SK-N-MC (cell line): ENCODE measurements around the gene OR2B6.

Experiments
- DNase-seq: peaks from one replicate; pipeline ENCODE4 v3.0.0-alpha.2; 2011; ENCODE audit warnings: low read depth, low spot score
- H3K27ac ChIP-seq: fragments of 200-600 bp; sonication (generic); 2 replicates; pipeline ENCODE4 v1.5.1; 2016; ENCODE audit warnings: mixed run types
- H3K36me3 ChIP-seq: fragments of 200-600 bp; sonication (generic); 2 replicates; pipeline ENCODE4 v1.6.1; 2017; ENCODE audit warnings: antibody characterized with exemption, low read length, mixed read lengths; ENCODE audit not compliant: insufficient read depth
- H3K4me3 ChIP-seq: fragments of 200-600 bp; sonication (generic); 2 replicates; pipeline ENCODE4 v1.5.1; 2016
- H3K9ac ChIP-seq: fragments of 200-600 bp; sonication (generic); 2 replicates; pipeline ENCODE4 v1.8.0; 2017; ENCODE audit warnings: mixed run types, mixed read lengths; ENCODE audit not compliant: insufficient read length
- H3K9me3 ChIP-seq: fragments of 200-600 bp; sonication (generic); 2 replicates; pipeline ENCODE4 v1.6.1; 2017; ENCODE audit warnings: low read depth, mild to moderate bottlenecking, antibody characterized with exemption, low read length, moderate library complexity, mixed read lengths
- EZH2 ChIP-seq: fragments of 200-600 bp; sonication (generic); IDR thresholded peaks from one replicate; pipeline ENCODE4 v1.6.1; 2017; ENCODE audit warnings: antibody characterized with exemption
- FOXP2 ChIP-seq: optimal IDR thresholded peaks from 2 replicates; pipeline ENCODE3; 2011; ENCODE audit warnings: mild to moderate bottlenecking, moderate library complexity; ENCODE audit not compliant: insufficient read depth; ENCODE audit errors: extremely low read length, control extremely low read depth
- POLR2AphosphoS5 ChIP-seq: IDR thresholded peaks from 2 replicates; pipeline ENCODE4 v1.6.1; 2012; ENCODE audit warnings: mild to moderate bottlenecking, low read depth, low read length, borderline replicate concordance

The OR2B6 gene

DNA sequence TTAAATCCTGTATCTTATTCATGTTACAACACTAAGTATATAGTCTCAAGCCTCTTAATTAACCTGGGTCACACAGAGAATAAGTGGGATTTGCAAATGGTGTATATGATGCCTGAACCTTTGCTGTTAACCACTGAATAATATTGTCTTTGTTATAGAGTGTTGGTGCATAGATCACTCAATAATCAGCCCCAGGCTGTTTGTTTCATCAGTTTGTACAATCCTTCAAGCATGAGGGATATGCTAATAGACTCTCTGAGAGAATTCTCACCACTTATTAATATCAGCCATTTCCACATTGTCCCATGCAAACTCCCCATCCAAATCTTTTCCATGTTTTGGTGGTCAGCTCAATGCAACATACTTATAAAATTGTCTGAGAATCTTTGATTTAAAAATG is 21.7 kb downstream of the OR2B6 start:
- no peaks in the 10 kb centered on the region for H3K36me3 ChIP-seq
- H3K9me3 ChIP-seq, result no peaks in the 10 kb centered on the region
- no peak overlapping the region for H3K9ac ChIP-seq
- no peak overlapping the region for H3K4me3 ChIP-seq
- no peak for DNase-seq
- TF ChIP-seq EZH2 (no peak), POLR2AphosphoS5 (no peak), FOXP2 (no peak)
- no peak overlapping the region for H3K27ac ChIP-seq

DNA sequence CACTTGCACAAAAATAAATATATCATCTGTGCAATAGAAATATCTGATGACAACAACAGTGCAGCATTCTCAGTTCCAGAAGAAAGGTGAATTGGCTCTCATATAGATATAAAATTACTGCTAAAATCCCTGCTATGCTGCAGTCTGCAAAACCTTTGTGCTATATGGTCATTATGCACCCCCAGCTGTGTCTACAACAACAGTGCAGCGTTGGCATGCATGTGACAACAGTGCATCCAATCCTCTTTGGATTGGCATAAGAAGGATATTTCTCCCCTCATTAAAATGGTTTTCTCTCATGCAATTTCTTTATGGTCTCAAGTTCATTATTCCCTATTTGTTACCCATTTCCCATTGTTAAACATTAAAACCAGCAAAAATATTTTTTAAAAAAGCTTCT is 23.1 kb downstream of the OR2B6 start:
- DNase-seq, result no peak
- H3K4me3 ChIP-seq, result no peak overlapping the region
- no peaks in the 10 kb centered on the region for H3K36me3 ChIP-seq
- H3K9me3 ChIP-seq, result no peaks in the 10 kb centered on the region
- no peak overlapping the region for H3K27ac ChIP-seq
- no peak overlapping the region for H3K9ac ChIP-seq
- TF ChIP-seq POLR2AphosphoS5 (no peak), EZH2 (no peak), FOXP2 (no peak)

DNA sequence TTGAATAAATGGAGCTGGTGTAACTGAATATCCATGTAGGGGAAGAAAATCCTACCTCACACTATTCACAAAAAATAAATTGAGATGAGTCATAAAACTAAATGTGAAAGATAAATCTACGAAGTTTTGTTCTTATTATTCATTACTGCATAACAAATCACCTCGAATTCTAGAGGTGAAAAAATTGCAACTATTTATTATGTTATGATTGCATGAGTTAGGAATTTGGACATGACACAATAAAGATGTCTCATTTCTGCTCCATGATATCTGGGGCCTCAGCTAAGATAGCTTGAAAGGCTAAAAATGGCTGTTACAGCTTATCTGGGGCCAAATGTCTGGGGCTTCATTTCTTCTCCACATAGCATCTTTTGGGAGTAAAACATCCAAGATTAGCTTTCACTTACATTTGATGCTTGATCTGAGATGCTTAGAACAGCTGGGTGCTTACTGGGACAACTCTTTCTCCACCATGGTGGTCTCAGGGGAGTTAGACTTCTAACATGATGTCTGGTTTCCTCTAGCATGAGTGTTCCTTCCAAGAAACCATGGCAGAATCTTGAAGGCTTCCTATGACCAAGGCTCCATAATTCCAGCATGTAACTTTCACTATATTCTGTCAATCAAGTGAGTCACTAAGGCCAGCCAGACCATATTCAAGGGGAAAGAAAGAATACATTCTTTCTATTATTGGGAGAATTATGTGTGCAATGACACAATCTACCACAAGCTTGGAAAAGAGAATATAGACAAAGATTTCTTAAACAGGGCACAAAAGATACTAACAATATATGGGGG is 30.1 kb downstream of the OR2B6 start:
- H3K36me3 ChIP-seq, result no peaks in the 10 kb centered on the region
- H3K9ac ChIP-seq, result no peak overlapping the region
- H3K27ac ChIP-seq, result no peak overlapping the region
- DNase-seq, result no peak
- TF ChIP-seq EZH2, result no peak
- H3K9me3 ChIP-seq, result no peaks in the 10 kb centered on the region
- H3K4me3 ChIP-seq, result no peak overlapping the region

DNA sequence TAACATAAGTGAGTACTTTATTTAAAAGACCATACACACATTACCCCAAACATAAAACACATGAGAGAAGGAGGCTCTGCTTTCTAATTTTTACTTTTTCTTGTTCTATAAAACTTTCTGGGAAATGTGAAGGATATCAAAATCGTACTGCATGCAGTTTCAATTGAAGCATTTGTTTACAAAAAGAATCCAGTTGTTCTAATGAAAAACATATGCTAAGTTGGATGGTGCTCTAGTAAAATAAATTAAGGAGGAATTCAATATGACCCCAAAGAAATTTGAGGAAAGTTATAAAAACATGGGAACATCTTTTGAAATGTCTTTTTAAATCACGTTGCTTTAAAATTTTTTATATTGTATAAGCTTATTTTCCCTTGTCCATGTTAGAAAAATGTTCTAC is 37.6 kb downstream of the OR2B6 start:
- H3K36me3 ChIP-seq, result no peaks in the 10 kb centered on the region
- no peak for DNase-seq
- TF ChIP-seq FOXP2 (no peak), EZH2 (no peak), POLR2AphosphoS5 (no peak)

DNA sequence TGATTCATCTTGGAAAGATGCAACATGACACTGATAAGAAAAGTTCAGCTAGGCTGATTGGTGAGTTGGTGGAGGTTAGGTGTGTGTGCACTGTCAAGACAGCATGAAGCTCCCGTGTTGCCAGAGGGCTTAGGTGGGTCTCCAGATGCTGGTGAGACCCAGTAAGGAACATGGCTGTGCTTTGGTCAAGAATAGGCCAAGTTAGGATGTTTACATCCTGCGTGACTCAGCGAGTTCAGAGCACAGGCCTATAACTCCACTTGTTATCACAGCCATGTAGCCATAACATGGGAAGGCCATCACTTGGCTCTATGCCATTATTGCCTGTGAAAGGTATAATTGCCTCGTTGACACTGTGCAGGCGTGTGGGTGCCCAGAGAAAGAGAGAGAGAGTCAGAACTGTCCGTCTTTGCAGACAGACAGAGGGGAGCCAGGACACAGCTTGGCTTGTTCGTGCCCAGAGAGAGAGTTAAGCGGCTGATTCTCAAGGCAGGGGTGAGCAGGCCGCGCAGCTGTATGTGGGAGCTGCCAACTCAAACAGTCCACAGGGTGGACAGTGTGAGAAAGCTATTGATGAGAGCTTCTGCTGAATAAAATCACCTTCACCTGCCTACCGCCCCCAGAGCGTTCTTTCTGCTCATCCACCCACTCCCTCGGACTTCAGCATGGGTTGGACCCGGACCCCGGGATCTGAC is 43.5 kb downstream of the OR2B6 start:
- Histone ChIP-seq H3K27ac (no peak overlapping the region), H3K9me3 (no peaks in the 10 kb centered on the region), H3K4me3 (no peak overlapping the region), H3K9ac (no peak overlapping the region), H3K36me3 (no peaks in the 10 kb centered on the region)
- TF ChIP-seq POLR2AphosphoS5 (no peak), FOXP2 (no peak), EZH2 (no peak)
- DNase-seq, result no peak

More for the DNA sequence above, 37.6 kb downstream of the OR2B6 start:
- H3K27ac ChIP-seq, result no peak overlapping the region; the same call in 1 of the 2 replicates
- no peaks in the 10 kb centered on the region for H3K9me3 ChIP-seq
- no peak overlapping the region for H3K9ac ChIP-seq
- H3K4me3 ChIP-seq, result peak overlapping the region; percentile 19; the same call in 1 of the 2 replicates

DNA sequence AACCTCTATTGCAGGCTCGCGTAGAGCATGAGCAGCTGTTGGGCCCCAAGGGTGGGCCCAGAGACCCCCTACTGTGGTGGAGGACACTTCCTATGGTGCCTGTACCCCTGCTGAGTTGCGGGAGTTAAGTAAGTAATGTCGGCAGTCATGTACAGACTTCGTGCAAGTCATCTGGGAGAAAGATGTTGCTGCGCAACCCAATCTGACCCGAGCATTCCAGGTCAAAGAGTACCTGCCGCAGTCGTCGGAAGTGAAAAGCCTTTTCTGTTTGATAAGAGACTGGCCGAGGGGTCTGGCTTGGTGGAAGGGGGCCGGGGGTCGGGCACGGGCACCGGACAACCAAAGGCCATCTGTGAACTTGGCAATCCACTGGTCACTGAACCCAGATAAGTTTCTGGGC is 44.3 kb downstream of the OR2B6 start:
- H3K27ac ChIP-seq, result no peak overlapping the region
- TF ChIP-seq FOXP2, result no peak
- TF ChIP-seq POLR2AphosphoS5, result no peak
- TF ChIP-seq EZH2, result no peak
- no peak overlapping the region for H3K9ac ChIP-seq
- no peak overlapping the region for H3K4me3 ChIP-seq
- no peak for DNase-seq
- no peaks in the 10 kb centered on the region for H3K36me3 ChIP-seq
- no peaks in the 10 kb centered on the region for H3K9me3 ChIP-seq

DNA sequence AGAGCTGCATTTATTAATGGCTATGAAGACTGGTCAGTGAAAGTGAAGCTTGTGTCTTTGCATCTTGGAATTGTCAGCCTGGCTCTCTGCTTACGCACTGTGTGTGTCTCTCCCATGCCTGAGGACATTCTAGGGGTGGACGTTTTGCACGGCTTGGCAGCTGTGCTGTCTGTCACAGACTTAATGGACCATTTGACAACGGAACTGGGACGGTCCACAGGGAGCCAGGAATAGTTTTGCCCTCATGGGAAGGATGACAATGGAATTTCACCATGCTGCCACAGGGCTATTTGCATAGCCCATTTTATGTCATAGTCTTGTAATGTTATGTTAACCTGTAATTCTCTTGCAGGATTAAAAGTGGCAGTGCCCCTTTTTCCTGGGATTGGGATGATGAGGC is 44.7 kb downstream of the OR2B6 start:
- H3K9me3 ChIP-seq, result no peaks in the 10 kb centered on the region
- H3K9ac ChIP-seq, result no peak overlapping the region
- no peak for DNase-seq
- H3K4me3 ChIP-seq, result no peak overlapping the region
- H3K36me3 ChIP-seq, result no peaks in the 10 kb centered on the region
- no peak for TF ChIP-seq POLR2AphosphoS5
- no peak overlapping the region for H3K27ac ChIP-seq

DNA sequence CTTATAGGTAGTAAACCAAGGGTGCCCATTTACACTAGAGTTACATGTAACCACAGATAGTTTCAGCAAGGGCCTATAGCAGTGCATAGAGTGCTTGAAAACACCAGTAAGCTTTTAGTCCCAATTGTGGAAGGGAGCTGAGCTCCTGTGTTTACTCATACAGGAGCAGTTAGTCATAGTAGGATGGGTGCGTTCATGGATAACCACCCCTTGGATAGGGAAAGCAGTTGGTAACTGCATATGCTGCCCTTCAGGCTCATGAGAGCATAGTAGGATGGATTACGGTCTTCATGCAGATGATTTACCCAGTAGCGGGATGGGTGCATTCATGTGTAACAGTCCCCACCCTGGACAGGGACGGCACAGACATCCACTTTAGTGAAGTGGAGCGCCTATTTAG is 45.1 kb downstream of the OR2B6 start:
- DNase-seq, result no peak
- no peak for TF ChIP-seq FOXP2
- no peak for TF ChIP-seq EZH2
- TF ChIP-seq POLR2AphosphoS5, result no peak
- H3K9ac ChIP-seq, result no peak overlapping the region
- no peak overlapping the region for H3K27ac ChIP-seq
- no peaks in the 10 kb centered on the region for H3K9me3 ChIP-seq
- no peaks in the 10 kb centered on the region for H3K36me3 ChIP-seq
- no peak overlapping the region for H3K4me3 ChIP-seq
